DMS114 treated with DMSO at 0.1 percent for 48 hours (cell line): Measurements from ENCODE around the gene NOL9.
"Not testable (repeated sequence)": the region's sequence is repeated elsewhere in the genome, so short reads cannot be mapped to it uniquely, and the experiment has no call there.

ENCODE experiments used
- DNase-seq: peaks from one replicate; lab custom pipeline; 2025; ENCODE audit not compliant: unreplicated experiment; lab: John Stamatoyannopoulos, UW

Gene NOL9

GRCh38 chr1:6505367-6506209, 48.7 kb downstream of the NOL9 start:
- DNase-seq, result no peak

DNA sequence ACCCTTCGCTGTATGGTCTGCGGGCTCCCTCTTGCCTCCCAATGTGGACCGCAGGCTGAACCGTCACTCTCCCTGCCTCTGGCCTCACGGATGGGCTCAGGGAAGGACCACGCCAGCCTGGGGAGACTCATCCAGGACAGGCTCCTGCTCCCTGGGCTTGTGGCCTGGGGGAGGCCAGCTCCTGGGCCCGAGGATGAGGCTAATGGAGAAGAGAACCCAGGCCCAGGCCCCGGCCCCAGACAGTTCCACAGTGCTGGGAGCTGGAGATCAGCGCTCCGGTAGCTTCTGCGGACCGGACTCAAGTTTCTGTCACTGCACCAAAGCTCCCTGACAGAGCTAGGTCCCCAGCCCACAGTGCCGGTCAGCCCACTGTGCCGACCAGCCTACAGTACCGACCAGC, 49.4 kb downstream of the NOL9 start:
- DNase-seq, result no peak

DNA sequence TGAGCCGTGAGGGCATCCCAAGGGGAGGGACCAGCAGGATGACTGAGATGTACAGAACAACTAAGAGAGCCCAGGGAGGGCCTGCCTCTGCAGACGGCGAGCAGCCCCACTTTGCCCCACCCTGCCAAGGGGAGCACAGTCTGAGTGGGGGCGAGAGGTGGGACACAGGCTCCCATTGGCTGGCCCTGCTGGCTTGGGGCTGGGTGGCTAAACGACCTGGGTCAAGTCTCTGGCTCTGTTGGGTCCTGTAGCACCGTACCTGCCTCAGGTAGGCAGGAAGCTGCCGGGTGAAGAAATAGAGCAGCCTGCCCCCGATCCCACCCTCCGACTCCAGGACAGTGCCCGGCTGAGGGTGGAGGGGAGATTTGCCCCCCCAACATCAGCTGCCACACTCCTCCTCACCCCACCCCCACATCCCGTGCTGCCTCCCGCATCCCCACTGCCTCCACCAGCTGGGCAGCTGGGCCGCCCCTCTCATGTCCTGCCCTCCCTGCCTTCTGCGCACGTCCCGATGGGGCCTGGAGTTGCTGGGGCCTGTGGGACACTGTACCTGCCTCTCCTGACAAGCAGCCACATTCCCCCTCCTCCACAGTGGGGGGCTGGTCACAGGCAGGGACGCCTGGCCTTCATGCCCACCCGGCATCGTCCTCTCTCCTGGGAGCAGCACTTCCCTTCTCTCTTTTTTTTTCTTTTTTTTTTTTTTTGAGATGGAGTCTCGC, 50.3 kb downstream of the NOL9 start:
- no peak for DNase-seq

DNA sequence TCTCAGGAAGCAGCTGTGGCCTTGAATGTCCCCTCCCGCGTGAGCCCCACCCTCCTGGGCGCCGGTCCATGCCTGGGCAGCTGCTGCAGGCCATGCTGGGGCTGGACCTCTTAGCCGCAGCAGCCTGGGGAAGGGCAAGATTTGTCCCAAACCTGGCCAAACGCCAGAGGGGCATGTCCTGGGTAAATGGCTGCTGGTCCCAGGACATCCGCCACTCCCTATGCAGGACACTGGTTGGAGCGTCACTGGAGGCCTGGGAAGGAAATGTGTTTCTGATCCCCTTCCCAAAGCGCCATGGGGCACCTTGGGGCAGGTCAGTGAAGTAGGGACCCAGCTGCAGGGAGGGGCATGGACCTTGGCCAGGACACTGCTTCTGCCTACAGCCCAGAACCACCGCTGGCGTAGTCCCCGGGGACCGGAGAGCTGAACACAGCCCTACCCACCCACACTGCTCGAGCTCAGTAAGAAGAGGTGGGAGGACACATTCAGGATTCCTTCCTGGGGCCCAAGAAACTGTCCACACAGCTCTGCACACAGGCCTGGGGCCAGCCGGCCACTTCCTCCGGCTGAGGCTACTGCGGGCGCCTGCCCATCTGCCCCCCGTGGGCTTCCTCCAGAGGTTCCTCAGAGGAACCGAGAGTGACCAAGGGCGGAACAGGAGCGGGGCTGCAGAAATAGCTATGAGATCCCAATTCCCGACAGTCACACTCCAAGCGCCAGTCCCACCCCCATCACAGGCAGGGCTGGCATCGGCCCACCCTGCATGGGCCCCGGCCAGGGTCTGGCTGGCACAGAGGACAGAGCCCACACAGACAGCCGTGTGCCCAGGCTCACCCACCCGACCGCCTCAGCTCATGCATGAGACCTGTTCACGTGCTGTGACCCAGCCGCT, 52.1 kb downstream of the NOL9 start:
- no peak for DNase-seq

GRCh38 chr1:6501279-6501813, 53.0 kb downstream of the NOL9 start:
- DNase-seq, result no peak

DNA sequence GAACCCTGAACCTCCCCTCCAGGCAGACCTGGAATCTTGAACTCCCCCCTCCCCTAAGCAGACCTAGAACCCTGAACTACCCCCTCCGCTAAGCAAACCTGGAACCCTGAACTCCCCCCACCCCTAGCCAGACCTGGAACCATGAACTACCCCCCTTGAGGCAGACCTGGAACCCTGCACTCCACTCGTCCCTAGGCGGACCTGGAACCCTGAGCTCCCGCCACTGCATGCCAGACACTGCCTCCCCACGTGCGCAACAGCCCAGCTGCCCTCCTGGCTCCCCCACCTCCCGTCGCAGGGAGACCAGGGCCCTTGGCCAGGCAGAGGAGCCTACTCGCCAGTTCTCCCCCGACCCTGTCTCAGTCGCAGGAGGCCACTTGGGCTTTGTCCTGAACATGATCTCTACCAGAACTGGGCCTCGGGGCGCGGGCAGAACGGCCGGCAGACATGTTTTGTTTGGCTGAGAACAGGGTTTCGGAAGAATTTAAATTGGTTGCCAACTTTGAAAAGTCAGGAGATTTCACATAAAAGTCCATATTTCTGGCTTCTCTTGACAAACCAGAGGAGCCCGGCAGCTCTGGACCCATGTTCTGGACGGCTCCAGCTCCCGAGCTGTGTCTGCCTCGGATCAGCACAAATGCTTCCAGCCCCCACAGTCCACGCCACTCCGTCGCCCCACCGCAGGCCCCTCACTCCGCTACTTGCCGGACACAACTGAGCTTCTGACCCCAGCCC, 53.6 kb downstream of the NOL9 start:
- no peak for DNase-seq

DNA sequence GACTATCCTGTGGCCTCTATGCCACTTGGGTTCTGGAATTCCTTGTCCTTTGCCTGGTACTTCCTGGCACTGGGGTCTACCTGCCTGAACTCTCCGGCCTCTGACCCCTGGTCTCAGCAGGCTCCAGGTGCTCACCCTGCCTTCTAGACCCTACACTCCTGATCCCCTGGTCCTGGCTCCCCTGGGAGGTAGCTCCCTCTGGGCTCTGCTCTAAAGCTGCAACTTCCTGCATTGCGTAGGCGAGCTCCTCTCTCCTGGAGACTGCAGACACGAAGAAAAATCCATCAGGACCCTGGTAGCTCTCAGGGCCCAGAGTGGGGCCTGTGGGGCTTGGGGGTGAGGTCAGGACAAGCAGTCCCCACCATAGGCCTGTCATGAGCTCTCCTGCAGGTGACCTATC, 55.0 kb downstream of the NOL9 start:
- no peak for DNase-seq

GRCh38 chr1:6498576-6499111, 55.7 kb downstream of the NOL9 start:
- DNase-seq, result no peak

GRCh38 chr1:6497867-6498575, 56.3 kb downstream of the NOL9 start:
- no peak for DNase-seq

DNA sequence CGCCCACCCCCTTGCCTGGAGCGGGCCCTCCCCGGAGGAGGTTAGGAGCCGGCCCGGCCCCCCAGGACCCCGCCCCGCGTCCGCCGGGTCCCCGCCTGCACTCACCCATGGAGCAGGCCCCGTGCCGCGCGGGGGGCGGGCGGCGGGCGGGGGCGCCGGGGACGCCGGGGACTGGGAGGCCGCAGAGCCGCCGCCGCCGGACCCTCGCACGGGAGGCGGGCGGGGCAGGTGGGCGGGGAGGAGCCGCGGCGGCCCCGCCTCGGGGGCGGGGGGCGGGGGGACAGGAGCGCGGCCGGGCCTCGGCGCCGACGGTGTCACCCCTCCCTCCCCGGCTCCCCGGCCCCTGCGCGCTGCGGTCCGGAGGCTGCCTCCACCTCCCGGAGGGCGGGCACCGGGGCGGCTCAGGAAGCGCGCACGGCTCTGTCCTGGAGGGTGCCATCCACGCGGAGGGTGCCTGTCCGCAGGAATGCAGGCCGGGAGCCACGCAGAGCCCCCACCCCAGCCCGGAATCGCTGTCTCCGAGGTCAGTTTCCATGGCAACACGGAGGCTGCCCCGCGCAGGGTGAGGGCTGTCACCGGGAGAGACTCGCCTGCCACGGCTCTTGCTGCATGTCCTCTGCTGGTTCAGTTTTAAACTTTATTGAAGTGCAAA, 57.0 kb downstream of the NOL9 start:
- DNase-seq, result no peak

- no peak for DNase-seq
These were observed 57.5 kb downstream of the NOL9 start for GRCh38 chr1:6496890-6497214.

DNA sequence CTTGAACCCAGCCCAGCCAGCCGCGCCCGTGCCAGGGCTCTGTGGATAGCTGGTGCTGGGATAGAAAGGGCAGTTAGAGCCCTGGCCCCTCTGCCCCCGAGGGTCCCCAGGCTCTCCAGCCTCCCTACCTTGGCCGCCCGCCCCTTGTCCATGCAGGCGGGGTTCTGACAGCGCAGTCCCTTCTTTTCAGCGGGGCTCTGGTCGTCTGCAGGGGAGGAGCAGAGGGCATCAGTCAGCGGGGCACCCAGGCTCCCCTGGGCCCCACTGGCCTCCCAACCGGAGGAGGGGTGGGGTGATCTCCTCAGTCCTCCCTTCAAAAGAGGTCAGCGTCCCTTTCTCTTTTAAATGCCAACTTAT, 58.0 kb downstream of the NOL9 start:
- DNase-seq, result no peak

DNA sequence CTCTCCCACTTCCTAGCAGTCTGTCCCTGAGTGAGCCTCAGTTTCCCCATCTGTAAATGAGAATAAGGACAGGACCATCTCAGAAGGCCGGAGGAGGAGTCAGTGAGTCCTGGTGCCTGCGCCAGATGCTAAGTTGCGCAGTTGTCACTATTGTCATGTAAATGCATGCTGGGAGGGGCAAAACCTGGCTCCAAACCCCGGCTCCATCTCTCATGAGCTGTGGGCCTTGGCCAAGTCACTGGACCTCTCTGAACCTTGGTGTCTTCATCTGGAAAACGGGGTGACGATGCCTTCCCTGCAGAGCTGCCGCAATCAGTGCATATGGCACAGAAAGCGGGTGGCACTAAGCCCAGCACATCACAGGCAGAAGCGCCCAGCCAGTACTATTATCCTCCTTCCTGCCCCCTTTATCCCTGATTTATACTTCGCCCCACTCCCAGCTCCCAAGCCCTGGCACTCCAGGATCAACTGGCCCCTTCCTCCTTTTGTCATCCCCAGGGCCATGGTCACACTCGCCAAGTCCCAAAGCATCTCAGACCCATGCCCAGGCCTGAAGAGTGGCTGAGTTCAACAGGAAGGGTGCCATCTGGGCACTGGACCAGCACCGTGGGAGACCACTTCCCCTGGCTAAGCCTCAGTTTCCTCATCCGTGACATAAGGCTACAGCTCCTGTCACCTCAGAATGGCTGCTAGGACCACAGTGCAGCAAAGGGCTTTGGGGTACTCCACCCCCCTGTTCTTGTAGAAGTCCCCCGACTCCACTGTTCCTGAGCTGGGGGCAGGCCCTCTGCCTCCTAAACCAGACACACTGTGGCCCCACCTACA, 58.6 kb downstream of the NOL9 start:
- no peak for DNase-seq

GRCh38 chr1:6495041-6495441, 59.3 kb downstream of the NOL9 start:
- no peak for DNase-seq

- no peak for DNase-seq
These were observed 59.7 kb downstream of the NOL9 start for GRCh38 chr1:6494627-6495026.

DNA sequence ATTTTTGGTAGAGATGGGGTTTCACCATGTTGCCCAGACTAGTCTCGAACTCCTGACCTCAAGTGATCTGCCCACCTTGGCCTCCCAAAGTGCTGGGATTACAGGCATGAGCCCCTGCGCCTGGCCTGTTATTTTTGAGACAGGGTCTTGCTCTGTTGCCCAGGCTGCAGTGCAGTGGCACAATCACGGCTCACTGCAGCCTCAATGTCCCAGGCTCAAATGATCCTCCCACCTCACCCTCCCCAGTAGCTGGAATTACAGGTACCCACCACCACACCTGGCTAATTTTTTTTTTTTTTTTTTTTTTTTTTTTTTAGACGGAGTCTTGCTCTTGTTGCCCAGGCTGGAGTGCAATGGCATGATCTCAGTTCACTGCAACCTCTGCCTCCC, 60.5 kb downstream of the NOL9 start:
- DNase-seq, result not testable (repeated sequence)

GRCh38 chr1:6491966-6492365, 62.3 kb downstream of the NOL9 start:
- no peak for DNase-seq

DNA sequence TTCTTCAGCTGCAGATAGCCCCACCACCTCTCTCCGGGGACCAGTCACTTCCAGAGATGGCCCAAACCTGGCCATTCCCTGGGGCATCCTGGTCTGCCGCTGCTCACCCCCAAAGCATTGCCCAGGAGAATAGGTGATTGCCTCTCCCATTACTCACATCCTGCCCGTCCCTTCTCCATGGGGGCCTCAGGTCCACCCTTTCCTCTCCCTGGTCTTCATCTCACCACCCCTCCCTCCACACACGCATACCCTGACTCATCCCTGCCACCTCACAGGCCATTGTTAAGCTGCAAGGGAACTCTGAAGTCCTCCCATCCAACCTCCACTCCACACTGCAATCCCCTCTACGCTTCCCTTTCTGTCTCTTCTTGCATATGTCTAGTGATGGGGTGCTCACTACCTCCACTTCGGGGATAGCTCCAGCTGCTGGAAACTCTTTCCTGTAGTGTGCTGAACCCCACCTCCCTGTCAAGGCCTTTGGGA, 62.8 kb downstream of the NOL9 start, which contains the start of gene PLEKHG5:
PLEKHG5 (minus strand) TSS at position 188 of the 483 bp plus-strand sequence. CDS start 14,096 bp downstream, outside the sequence.
- no peak for DNase-seq
